Right lobe of liver (tissue), 4 donors: Measurements from ENCODE around the gene PLK1.

ENCODE experiments used
- POLR2A ChIP-seq: fragments of 450-650 bp; IDR thresholded peaks from one replicate; pipeline ENCODE4 v1.6.1; 2017; ENCODE audit warnings: antibody characterized with exemption, mild to moderate bottlenecking
- TF ChIP-seq, protein P1 (sequence below), 4 donors: fragments of 200-600 bp in 3 of 4; fragments of 450-650 bp in 1 of 4; IDR thresholded peaks; one replicate each; pipeline versions ENCODE4 v1.5.1 to v1.8.0; 2016 to 2022; ENCODE audit warnings: antibody characterized with exemption in 4 of 4, mild to moderate bottlenecking in 2 of 4
- donor health status: DM: no; HTN: no; CAD: no.
- donor health status: DM: no; HTN: no; CAD: no.
- donor health status: DM: no; HTN: yes; CAD: no.

DNA sequence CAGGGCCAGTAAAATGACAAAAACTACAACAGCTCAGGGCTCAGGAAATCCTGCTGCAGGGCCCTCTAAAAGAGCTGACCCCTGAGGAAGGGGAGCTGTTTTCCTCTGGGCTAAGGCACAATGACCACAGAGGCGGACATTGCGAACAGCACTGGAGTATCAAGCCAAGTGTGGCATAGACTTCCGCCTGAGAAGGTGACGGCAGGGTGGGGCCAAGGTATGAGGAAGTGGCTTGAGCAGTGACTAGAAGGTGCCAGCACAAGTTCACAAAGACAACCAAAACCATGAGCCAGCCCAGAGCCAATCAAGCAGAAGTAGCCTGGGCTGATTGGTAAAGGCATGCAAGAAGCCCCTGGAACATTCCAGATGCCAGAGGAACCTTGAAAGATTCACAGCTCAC lies 20.4 kb downstream of the PLK1 start:
- TF ChIP-seq, protein P1, sequence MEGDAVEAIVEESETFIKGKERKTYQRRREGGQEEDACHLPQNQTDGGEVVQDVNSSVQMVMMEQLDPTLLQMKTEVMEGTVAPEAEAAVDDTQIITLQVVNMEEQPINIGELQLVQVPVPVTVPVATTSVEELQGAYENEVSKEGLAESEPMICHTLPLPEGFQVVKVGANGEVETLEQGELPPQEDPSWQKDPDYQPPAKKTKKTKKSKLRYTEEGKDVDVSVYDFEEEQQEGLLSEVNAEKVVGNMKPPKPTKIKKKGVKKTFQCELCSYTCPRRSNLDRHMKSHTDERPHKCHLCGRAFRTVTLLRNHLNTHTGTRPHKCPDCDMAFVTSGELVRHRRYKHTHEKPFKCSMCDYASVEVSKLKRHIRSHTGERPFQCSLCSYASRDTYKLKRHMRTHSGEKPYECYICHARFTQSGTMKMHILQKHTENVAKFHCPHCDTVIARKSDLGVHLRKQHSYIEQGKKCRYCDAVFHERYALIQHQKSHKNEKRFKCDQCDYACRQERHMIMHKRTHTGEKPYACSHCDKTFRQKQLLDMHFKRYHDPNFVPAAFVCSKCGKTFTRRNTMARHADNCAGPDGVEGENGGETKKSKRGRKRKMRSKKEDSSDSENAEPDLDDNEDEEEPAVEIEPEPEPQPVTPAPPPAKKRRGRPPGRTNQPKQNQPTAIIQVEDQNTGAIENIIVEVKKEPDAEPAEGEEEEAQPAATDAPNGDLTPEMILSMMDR (IDR thresholded peaks at IDR 0.05) = no peak
- TF ChIP-seq POLR2A = no peak
